Activated CD4-positive, CD25-positive, alpha-beta regulatory T cell (primary cell): ENCODE data around the gene BHMT2.

Experiments used
- DNase-seq, 4 experiments: peaks; one replicate each; lab custom pipeline; 2025; lab: John Stamatoyannopoulos, UW

The BHMT2 gene, protein sequence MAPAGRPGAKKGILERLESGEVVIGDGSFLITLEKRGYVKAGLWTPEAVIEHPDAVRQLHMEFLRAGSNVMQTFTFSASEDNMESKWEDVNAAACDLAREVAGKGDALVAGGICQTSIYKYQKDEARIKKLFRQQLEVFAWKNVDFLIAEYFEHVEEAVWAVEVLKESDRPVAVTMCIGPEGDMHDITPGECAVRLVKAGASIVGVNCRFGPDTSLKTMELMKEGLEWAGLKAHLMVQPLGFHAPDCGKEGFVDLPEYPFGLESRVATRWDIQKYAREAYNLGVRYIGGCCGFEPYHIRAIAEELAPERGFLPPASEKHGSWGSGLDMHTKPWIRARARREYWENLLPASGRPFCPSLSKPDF

DNA sequence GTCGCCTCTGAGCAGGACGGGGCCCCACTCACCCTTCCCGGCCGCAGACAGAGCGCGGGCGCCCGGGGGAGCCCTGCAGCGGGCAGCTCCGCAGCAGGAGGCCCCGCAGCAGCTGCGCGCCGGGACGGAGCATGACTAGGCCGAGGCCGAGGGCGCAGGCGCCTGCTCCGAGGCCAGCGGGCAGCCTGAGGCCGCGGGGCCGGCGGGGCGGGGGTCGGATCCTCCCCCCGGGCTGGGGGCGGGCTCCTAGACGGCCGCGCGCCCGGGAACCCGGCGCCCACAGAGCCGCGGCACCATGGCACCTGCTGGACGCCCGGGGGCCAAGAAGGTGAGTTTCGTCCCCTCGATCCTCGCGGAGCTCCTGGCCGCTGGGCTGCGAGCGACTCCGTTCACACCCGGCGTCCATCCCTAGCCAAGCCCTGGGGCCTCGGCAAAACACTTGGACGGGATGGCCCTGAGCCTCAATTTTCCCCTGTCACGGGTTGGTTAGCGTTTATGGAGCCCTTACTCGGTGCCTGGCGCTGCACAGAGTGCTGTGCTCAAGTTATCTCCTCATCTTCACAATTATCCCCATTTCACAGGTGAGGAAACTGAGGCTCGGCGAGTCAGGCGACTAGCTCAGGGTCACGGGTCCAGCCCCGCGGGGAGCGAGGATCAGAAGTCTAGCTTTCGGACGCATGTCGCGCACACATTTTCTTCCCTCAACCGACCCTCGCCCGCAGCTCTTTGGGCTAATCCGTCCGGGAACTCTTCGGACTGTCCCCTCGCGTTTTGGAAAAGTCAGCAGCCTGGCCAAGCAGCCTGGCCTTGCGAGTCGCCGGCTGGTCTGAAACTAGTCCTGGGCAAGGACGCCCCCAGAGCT lies at the start of gene BHMT2, which contains the start of gene DMGDH:
Gene BHMT2, plus strand, starts transcription at position 280 of the 862 bp plus-strand sequence. Its CDS starts 16 bp downstream, at position 296.
Gene DMGDH, minus strand, starts transcription at position 187 of the 862 bp plus-strand sequence. Its CDS starts 54 bp downstream, at position 133.
- no peak for DNase-seq

DNA sequence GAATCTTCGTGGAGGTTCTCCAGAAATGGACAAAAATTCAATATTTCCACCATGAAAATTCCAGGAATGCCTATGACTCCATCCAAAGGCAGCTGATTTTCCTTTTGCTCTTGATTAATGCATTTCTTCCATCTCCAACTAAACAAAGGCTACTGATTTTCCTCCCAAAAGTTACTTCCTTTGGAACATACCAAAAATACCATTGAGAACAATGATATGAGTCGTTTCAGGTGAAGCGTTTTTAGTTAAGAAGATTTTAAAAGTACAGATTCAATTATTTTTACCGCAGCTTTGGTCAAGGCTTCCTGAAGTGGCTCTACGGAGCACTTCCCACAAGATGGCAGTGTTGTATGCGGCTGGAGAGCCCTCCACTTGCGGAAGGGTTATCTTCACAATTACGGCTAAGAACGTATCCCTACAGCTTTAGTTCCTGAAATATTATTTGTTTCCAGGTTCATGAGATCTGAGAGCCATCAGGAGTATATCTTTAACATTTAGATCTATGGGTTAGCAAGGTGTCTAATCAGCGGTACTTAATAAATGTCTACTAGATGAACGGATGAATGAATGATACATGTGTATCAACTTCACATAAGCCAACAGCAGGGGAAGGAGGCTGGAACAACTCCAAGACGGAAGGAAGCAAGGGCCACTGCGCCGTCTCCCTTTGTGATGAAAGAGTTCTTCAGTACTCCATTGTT lies 48.6 kb upstream of the BHMT2 start:
- peak in 1 of 4 experiments; percentile 6 for DNase-seq

DNA sequence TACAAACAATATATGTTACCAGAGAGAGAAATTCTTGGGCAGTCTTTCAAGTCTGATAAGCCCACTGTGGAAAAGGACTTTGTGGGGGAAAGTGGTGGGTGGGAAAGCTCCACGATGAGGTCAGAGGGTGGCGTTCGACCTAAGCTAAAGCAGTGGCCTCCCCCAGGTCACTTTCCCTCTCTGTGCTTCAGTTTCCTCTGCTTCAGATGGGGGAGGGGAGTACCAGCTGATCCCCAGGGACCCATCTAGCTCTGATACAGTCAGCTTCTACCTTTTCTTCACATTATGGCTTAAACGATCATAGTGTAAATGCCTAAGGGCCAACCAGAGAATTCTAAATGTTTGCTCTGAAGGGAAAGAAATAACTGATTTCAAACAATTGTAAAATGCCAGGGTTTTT lies 47.8 kb upstream of the BHMT2 start:
- no peak for DNase-seq

DNA sequence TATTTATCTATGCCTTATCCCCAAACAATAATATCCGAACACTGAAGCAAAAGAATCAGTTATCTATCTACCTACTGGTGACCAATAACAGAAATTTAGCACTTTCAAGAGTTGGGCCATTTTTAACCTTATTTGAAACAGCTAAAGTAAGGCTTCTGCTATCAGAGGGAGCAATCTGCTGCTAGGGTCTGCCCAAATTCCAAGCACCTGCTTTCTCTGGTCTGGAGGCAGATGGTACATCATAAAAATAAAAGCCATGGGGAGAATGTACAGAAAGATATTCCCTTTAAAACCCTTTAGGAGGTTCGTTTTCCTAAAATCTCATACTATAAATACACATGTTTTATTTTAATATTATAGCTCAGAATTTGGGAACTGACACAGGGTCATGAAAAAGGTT lies 46.8 kb upstream of the BHMT2 start:
- no peak for DNase-seq

DNA sequence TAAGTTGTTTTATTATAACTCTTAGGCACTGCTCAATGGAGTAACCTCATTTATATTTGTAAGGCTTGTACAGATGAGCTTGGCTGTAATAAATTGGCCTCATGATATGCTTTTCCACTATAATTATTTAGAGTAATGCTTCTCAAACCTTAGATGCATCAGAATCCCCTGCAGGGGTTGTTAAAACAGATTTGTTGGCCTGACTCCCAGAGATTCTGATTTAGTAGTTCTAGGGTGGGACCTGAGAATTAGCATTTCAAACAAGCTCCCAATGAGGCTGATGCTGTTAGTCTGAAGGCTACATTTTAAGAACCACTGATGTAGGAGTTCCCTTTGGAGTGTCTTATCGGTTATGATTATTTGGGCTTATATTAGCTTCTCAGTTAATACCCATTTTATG lies 46.2 kb upstream of the BHMT2 start:
- DNase-seq: no peak

DNA sequence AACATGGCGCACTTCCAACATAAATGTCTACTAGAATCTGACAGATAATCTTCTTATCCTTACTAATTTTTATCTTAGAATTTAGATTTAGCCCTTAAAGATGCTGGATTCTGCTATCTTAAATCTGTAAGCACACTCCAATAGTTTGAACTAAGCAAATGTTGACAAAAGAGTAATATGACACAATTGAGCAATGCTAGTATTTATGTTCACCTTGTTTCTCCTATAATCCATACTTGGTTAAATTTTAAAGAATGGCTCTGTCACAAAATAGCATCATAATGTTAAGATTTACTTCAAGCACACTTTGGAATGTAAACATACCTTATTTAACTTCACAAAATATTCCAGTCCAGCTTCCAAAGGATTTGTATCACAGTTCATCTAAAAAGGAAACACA lies 45.6 kb upstream of the BHMT2 start:
- no peak for DNase-seq

DNA sequence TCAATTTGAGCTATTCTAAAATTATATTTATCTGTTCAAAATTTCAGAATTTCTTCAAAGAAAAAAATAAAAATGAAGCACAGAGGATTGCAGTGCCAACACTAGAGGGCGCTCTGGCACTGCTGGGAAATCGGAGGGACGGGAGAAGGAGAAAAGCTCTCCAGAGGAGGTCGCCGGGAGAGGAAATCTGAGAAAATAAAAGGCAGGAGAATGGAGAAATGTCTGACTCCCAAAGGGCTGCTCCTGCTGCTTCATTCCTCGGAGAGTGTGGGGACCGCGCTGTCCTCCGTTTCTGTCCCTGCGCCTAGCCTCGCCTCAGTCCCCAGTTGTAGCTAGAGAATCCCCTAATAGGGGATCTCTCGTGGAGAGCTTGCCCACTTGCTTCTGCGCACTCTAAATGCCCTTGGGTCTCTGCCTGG lies 44.5 kb upstream of the BHMT2 start:
- peak in 3 of 4 experiments; percentile 3 to 7 (median 4) for DNase-seq

DNA sequence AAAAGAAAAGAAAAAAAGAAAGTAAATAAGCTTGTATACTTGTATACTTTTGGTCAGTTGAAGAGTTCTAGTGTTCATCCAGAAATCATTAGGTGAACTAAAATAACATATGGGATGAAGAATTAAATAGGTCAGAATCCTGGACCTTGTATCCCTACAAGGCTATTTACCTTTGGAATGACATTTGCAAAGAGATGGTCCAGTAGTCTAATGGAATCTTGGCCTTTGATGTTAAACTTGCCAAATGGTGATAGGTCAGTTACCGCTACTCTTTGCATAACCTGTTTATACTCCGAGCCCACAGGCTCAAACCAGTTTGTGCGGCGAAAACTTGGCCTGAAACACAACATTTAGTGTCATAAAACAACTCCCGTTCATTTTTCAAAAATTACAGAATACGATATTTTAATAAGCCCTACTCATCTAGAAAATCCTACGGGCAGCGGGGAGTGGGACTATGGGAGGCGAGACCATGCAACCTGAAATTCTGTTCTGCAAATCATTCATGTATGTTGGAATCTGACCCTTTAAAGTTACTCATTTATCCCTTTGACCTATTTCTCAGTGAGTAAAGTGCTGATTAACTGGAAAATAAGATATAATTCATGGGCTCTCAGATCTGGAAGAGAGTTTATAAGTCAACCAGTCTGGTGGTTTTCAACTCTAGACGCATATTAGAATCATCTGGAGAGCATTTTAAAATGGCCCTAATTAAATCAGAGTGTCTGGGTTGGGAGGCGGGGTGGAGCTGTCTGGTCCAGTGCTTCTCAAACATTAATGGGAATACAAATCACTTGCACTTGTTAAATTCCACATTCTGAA lies 38.7 kb upstream of the BHMT2 start:
- DNase-seq: no peak

DNA sequence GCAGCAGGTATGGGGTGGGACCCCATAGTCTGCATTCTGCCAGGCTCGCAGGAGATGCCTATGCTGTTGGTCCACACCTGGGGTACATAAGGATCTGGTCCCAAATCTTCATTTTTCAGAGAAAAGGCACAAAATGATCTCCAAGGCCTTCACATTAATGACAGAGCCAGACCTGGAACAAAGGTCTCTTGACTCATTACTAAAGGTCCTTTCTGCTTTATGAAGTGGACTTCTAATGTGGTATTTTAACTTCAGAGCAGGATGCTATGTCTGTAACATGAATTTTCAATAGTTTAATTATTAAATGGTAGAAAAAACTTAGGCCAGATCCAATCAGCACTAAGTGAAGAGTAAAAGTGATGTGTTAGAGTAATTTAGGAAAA lies 38.1 kb upstream of the BHMT2 start:
- DNase-seq: no peak

DNA sequence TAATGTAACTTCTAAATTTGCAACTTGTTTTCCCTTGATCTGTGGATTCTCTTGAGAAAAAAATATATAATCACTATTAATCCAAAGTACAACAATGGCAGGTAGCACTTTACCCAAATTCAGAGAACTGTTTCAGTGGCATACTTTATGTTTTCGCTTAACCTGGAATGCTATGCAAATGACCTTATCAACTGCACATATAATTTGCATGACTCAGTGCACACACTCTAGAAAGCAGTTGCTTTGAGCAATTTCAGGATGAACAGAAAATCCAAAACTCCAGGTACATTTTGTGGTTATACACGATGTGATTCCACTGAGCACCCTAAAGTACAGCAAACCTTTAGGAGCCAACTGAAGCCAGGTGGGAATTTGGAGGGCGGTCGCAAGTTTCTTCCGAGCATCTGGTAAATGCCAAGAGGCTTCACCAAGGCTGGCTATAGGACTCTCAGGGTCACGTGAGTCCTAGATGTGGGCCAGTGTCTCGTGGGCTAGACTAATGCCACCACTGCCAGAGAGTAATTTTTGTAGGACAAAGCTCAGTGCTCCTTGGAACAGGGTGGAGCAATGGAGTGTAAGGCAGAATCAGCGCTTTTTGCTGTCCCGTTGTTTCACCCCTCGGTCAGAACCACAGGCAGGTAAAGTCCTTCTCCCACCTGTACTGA lies 37.4 kb upstream of the BHMT2 start:
- no peak for DNase-seq

DNA sequence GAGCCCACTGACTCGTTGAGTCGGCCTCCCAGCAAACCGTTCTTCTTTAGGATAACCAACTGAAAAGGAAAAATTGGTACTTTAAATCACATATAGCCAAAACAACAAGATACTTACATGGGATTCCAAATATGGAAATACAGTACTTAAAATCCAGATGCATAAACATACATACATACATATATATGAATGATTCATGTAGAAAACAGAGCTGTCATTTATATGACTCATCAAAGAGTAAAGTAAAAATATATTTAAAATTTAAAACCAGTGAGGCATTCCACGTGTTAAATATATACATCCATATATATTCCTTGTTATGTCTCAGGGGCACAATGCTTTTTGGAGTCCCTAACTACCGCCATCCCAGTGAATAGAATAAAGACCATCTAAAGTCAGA lies 36.8 kb upstream of the BHMT2 start:
- no peak for DNase-seq

DNA sequence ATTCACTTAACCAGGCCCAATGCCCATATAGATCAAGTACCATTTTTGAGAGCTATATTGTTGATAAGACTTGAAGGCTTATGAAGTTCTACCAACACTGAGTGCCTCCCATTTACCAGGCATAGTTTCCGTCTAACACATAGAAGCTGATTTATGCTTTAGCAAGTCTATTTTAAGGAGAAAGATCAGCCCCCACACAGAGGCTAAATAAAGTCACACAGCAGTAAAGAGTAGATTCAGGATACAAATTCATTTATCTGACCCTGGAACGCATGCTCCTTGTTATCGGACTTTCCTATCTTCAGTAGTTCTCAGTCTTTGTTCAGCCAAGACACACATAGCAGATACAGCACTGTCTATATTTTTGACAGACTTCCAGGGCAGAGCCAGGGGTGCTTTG lies 34.3 kb upstream of the BHMT2 start:
- DNase-seq: no peak

DNA sequence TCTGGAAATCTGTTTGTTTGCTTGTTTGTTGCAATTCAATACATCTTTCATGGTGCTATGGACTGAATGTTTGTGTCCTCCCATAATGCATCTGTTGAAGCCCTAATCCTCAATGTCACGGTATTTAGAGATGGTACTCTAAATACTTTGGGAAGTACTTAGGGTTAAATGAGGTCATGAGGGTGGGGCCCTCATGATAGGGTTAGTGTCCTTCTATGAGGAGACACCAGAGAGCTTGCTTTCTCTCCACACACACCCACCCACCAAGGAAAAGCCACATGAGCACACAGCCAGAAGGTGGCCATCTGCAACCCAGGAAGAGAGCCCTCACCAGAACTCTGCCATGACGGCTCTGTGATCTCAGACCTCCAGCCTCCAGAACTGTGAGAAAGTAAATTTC lies 32.8 kb upstream of the BHMT2 start:
- DNase-seq: no peak

DNA sequence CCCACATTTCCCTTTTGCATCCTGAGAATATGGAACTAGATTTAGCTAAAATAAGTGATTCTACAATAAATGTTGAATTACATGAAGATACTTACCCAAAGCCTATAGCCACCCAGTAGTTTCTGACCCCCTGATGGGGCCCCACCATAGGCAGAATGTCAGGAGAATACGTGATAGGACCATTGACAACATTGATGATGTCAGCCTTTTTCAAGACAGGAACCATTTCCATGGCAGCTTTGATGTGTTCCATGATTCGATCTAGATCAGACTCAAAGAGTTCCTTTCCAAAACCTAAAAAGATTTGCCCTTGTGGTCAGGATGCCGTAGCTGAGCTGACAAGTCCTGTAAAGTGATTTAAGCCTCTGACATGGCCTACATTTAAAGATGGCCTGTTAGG lies 27.4 kb upstream of the BHMT2 start:
- DNase-seq: no peak

DNA sequence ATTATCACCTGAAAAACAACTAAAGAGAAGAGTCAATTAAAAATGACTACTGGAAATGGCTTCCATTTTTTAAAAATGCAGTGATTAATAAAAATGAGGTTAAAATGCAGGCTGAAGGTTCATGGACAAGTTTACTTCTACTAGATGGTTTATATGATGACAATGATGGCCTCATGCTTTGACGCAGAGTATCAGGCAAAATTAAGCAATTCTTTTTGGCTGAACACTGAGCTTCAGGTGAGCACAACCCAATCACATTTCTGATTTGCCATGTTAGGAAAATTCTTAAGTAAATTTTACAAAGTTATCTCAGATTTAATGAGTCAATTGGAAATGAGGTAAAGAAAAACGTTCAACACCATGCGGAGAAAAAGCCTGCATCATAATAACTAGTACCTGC lies 22.4 kb upstream of the BHMT2 start:
- DNase-seq: no peak

DNA sequence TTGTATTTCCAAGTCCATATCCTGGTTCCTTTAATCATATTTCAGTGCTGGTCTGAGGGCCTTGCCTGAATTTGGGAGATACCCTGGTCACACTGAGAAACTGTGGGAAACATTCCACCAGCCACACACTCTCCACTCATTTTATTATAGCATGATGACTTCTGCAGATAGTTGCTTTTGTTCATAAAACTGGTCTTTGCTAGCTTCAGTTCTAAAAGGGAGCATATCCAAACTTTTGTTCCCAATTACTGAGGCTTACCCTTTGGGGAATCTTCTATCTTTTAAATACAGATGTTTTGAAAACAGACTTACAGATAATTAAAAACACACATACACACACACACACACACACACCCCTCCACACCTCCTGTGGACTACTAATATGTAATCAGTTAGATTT lies 21.1 kb upstream of the BHMT2 start:
- DNase-seq: no peak

DNA sequence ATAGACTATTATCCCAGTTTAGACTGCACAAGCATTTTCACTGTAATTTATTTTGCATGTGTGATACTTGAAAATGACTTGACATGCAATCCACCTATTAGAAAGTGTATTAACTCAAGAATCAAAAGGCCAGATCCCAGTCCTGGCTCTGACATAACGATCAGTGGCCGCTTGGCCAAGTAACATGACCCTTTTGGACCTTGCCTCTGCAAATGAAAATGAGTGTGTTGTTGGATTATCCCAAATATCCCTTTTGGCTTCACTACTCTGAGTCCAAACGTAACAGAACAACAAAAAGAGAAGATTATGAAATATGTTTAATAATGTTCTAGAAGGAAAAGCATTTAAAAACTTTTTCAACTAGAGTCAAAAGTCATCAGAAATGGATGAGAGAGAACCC lies 19.1 kb upstream of the BHMT2 start:
- DNase-seq: no peak

DNA sequence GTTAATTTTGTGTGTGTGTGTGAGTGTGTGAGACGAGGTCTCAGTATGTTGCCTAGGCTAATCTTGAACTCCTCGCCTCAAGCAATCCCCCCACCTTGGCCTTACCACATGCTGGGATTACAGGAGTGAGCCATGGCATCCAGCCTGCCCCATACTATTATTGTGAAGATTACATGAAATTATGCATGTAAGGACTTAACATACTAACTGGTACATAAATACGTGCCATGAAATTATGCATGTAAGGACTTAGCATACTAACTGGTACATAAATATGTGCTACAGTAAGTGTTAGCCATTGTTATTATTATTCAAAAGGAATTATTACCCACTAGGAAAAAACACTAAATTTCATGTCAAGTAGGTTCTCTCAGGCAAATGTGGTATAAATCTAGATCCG lies 16.2 kb upstream of the BHMT2 start:
- no peak for DNase-seq

DNA sequence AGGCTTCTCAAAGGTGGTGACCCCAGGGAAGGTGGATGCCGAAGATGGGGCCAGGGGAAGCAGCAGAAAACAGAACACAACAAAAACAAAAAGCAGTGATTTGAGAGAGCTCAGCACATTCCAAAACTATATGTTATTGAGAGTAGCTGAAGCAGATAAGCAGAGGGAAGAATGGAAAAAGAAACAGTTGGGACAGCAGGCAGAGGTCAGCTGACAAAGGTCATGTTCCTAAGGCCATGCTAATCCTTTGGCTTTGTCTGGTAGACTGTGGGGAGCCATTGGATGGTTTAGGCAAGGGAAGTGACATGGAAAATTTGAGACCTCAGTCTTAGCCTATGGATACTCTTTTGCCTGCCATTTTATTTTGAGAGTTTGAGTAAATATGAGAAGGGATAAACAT lies 14.6 kb upstream of the BHMT2 start:
- no peak for DNase-seq

DNA sequence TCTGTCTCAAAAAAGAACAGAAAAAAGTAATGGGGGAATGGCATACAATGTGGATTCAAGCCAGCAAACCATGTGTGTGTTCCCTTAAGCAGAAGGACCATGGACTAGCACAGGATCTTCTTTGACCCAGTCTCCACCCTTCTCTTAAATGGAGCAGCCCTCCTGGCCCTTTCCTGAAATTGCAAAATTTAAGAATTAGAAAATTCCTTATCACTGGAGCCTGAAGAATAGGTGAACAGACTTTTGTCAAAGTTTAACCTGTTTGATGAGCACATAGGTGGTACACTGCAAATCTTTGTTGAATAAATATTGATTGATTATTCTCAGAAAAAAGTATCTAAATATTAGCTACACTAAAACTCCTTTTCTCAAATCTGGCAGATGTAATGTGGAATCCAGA lies 12.7 kb upstream of the BHMT2 start:
- DNase-seq: no peak

DNA sequence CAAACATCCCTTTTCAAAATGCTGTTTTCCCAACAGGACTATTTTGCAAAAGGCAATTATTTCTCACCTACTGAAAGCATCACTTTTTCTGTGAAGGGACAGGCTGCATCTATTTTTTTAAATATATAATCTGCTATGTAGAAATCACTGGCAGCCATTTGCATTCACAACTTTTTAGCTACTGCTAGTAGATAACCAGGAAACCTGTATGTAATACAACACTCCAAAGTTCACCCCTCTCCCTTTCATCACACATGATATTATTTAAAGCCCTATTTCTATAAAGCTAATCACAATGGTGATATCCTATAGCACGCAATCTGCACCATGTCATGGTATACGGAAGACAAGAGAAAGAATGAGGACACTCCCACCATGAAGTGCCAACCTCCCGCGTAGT lies 9.9 kb upstream of the BHMT2 start:
- no peak for DNase-seq
